Astrocyte of the spinal cord (primary cell): ENCODE results near the gene PTPRH.

Source experiments
- DNase-seq: peaks from one replicate; pipeline ENCODE4 v3.0.0; 2011; ENCODE audit warnings: low read depth, low spot score
- H3K4me3 ChIP-seq: 2 replicates; pipeline ENCODE4 v1.5.1; 2011; ENCODE audit warnings: low read depth, mild to moderate bottlenecking, low read length, moderate library complexity
- in situ Hi-C: cut with HindIII; loops from 2 replicates; pipeline ENCODE4 v1.10.0; 2017; ENCODE audit warnings: low sequenced_read_pairs
- TF ChIP-seq, protein P1 (sequence below): IDR thresholded peaks from 2 replicates; pipeline ENCODE4 v1.5.1; 2012; ENCODE audit warnings: low read depth, mild to moderate bottlenecking, low read length, inconsistent platforms

Gene PTPRH

GRCh38 chr19:55141696-55142095 lies 67.6 kb downstream of the PTPRH start:
- TF ChIP-seq, protein P1, sequence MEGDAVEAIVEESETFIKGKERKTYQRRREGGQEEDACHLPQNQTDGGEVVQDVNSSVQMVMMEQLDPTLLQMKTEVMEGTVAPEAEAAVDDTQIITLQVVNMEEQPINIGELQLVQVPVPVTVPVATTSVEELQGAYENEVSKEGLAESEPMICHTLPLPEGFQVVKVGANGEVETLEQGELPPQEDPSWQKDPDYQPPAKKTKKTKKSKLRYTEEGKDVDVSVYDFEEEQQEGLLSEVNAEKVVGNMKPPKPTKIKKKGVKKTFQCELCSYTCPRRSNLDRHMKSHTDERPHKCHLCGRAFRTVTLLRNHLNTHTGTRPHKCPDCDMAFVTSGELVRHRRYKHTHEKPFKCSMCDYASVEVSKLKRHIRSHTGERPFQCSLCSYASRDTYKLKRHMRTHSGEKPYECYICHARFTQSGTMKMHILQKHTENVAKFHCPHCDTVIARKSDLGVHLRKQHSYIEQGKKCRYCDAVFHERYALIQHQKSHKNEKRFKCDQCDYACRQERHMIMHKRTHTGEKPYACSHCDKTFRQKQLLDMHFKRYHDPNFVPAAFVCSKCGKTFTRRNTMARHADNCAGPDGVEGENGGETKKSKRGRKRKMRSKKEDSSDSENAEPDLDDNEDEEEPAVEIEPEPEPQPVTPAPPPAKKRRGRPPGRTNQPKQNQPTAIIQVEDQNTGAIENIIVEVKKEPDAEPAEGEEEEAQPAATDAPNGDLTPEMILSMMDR, result no peak
- in situ Hi-C loops, result no loop called here
- no peak for DNase-seq
- H3K4me3 ChIP-seq, result no peak overlapping the region

GRCh38 chr19:55137915-55138314 lies 71.4 kb downstream of the PTPRH start:
- DNase-seq, result no peak
- no peak overlapping the region for H3K4me3 ChIP-seq
- TF ChIP-seq, protein P1, result no peak
- in situ Hi-C loops, result no loop called here

DNA sequence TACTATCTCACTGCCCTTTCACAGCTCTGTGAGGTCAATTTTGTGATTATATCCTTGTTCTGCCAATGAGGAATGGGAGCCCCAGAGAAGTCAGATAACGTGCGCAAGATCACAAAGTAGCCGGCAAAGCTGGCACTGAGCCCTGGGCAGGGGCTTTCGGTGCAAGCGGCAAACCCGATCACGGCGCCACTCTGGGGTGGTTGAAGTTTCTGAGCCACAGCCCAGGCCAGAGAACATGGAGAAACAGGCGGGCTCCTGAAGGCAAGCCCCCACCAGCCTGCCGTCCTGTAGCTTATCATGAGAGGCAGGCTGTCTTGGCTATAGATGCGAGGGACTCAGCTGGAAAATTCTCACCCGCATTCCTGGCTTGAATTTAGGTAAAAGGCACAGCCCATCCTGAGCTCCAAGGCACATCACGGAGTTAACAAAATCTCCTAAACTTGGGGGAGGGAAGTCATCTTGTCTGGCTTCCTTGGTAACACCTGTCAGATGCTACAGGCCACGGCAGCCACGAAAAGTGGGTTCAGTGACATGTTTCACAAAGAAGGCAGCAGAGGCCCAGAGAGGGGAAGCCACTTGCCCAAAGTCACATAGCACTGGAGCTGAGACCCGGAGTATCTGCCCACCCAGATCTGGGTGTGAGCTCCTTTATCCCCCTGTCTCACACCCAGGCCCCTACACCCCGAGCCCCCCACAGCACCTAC lies 72.8 kb downstream of the PTPRH start:
- TF ChIP-seq, protein P1, result no peak
- no peak for DNase-seq
- H3K4me3 ChIP-seq, result no peak overlapping the region
- in situ Hi-C loops, result no loop called here

GRCh38 chr19:55134736-55135135 lies 74.6 kb downstream of the PTPRH start:
- DNase-seq, result no peak
- in situ Hi-C loops, result no loop called here
- TF ChIP-seq, protein P1, result no peak
- H3K4me3 ChIP-seq, result no peak overlapping the region

DNA sequence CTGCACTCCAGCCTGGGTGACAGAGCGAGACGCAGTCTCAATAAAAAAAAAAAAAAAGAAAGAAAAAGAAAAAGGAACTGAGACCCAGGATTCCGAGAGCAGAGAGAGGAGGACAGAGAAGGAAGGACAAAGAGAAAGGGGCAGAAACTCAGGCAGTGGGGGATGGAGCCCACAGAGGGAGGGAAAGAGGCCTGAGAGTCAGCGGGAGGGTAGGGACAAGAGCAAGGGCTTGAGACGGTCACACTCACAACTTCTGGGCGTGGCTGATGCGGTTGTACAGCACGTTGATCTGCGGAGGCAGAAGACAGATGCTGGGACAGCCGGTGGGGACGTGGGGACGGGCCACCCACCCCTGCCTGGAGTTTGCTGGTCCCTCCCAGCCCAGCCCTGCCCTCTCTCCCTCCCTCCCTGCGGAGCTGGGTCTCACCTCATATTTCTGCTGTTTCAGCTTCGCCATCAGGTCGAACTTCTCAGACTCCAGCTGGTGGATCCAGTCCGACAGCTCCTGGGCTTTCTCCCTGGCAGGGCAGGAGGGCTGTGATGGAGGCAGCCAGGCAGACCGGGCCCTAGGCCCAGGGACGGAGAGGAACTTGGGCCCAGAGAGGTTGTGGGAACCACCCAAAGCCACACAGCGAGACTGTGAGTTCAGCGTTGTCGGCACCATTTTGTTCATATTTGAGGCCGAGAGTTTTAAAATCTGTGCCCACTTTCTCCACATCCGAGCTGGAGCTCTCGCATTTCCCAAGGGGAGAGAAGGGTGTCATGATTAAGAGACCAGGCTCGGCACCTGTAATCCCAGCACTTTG lies 75.5 kb downstream of the PTPRH start:
- in situ Hi-C loops, result no loop called here
- no peak for DNase-seq
- TF ChIP-seq, protein P1, result no peak
- H3K4me3 ChIP-seq, result no peak overlapping the region

DNA sequence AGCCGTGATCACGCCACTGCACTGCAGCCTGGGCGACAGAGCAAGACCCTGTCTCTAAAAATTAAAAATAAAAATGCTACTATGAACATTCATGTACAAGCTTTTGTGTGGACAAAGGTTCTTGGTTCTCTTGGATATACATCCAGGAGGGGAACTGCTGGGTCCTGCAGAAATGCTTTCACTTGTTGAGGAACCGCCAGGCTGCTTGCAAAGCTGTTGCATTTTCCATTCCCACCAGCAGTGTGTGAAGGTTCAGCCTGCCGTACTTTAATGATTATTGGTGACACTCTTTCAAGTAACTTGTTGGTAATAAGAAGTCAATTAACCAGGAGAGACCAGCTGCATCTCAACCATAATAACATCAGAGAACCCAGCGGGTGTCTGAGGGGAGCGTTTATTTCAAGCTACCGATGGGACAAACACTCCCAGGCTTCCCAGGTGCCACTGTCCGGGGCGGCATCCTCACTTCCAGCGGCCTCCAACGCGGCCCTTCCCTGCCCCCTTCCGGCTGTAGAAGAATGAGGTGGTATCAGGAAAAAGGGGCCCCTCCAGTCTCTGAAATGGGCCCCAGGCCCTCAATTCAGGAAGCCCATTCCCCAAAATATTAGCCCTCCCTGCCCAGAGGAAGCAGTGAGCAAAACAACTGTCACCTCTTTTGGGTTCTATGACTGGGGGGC lies 76.7 kb downstream of the PTPRH start:
- TF ChIP-seq, protein P1, result no peak
- no peak for DNase-seq
- H3K4me3 ChIP-seq, result no peak overlapping the region
- in situ Hi-C loops, result no loop called here
